ENCODE data around the gene RPL11. TPM values are rescaled to one million over a fixed set of nuclear protein-coding genes. Genes with fewer than 3 reads are reported as not detected.

Gene RPL11
- total RNA-seq, 4 donors from 2014 or later = 698 to 1,431 (median 989) TPM

DNA sequence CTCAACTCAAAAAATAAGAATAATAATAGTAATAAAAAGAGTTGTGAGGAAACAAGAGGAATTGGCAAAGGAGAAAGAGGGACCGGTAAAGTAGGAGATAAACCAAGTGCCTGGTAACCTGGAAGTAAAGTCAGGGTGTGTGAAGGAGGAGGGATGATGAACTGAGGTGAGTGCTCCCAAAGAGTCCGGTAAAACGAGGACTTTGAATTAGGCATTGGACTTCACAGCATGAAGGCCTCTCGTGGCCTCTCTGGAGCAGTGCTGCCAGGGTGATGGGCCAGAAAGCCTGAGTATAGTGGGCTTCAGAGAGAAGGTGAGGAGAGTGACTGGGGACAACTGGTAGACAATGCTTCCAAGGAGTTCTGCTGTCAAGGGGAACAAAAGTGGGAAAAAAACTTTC lies 17.6 kb downstream of the RPL11 start:
- Histone ChIP-seq H3K9me3 (no peaks in the 10 kb centered on the region), H3K4me1 (no peaks in the 10 kb centered on the region), H3K36me3 (peaks cover 0 to 40% (median 6%) of the 10 kb centered on the region in 3 donors), H3K27ac (no peak overlapping the region), H3K27me3 (no peaks in the 10 kb centered on the region), H3K4me3 (no peak overlapping the region)
- 88 to 89% methylated on average over 4 of the region's 4 CpGs for WGBS, 2 donors
- no peak for TF ChIP-seq POLR2A (IDR thresholded peaks at IDR 0.05)
- TF ChIP-seq, protein P1, sequence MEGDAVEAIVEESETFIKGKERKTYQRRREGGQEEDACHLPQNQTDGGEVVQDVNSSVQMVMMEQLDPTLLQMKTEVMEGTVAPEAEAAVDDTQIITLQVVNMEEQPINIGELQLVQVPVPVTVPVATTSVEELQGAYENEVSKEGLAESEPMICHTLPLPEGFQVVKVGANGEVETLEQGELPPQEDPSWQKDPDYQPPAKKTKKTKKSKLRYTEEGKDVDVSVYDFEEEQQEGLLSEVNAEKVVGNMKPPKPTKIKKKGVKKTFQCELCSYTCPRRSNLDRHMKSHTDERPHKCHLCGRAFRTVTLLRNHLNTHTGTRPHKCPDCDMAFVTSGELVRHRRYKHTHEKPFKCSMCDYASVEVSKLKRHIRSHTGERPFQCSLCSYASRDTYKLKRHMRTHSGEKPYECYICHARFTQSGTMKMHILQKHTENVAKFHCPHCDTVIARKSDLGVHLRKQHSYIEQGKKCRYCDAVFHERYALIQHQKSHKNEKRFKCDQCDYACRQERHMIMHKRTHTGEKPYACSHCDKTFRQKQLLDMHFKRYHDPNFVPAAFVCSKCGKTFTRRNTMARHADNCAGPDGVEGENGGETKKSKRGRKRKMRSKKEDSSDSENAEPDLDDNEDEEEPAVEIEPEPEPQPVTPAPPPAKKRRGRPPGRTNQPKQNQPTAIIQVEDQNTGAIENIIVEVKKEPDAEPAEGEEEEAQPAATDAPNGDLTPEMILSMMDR (IDR thresholded peaks at IDR 0.05) = no peak
- intact Hi-C loops (cut with DNase I) = no loop called here
- DNase-seq = no peak

DNA sequence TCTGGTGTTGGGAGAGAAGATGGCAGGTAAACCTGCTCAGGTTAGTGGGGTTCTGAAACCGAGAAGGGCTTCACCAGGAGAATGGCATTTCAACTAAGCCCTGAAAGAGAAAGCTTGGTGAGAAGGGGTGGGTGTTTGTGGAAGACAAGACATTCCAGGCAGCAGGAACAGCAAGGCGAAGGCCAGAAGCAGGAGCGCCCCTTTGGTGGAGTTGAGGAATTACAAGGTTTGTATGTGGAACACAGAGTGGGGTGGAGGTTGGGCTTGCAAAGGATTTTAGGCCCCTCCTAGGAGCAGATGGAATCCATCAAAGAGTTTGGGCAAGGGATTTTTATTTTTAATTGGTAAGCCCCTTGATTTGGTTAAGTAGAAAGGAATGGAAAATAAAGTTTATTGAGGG lies 26.9 kb downstream of the RPL11 start:
- H3K4me1 ChIP-seq = no peaks in the 10 kb centered on the region
- no peak for TF ChIP-seq POLR2A (IDR thresholded peaks at IDR 0.05)
- TF ChIP-seq, protein P1 (IDR thresholded peaks at IDR 0.05) = peak in 4 of 6 experiments; percentile 5 to 50 (median 26)
- no peak for DNase-seq
- no peaks in the 10 kb centered on the region for H3K27me3 ChIP-seq
- H3K36me3 ChIP-seq = peaks cover 0 to 7% (median 3%) of the 10 kb centered on the region in 3 donors
- H3K4me3 ChIP-seq = no peak overlapping the region
- intact Hi-C loops (cut with DNase I) = no loop called here
- H3K27ac ChIP-seq = no peak overlapping the region
- no peaks in the 10 kb centered on the region for H3K9me3 ChIP-seq
- WGBS, 2 donors = 80 to 83% methylated on average over 3 of the region's 3 CpGs

DNA sequence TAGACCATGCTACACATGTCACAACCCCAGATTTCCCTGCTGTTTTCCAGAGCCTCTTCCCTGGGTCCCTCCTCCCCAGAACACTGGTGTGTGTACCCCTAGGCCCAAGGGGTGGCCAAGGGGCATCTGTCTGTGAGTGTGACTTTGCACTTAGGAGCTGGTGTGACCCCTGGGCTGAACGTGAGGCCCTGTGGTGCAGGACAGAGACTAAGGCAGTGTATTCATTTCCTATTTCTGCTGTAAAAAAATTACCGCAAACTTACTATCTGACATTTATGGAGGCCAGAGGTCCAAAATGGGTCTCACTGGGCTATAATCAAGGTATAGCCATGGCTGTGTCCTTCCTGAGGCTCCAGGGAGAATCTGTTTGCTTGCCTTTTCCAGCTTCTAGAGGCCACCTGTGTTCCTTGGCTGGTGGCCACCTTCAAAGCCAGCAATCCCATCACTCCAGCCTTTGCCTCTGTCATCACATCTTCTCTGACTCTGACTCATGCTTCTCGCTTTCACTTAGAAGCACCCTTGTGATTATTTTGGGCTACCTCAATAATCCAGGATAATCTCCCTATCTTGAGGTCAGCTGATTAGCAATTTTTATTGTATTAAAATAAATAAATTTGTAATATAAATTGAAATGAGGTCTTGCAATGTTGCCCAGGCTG lies 27.7 kb downstream of the RPL11 start:
- Histone ChIP-seq H3K4me3 (no peak overlapping the region), H3K9me3 (no peaks in the 10 kb centered on the region), H3K27me3 (no peaks in the 10 kb centered on the region), H3K36me3 (peaks cover 0 to 7% (median 3%) of the 10 kb centered on the region in 3 donors), H3K27ac (no peak overlapping the region), H3K4me1 (no peaks in the 10 kb centered on the region)
- intact Hi-C loops (cut with DNase I) = no loop called here
- WGBS, 2 donors = 67 to 72% methylated on average over 3 of the region's 3 CpGs
- TF ChIP-seq, protein P1 (IDR thresholded peaks at IDR 0.05) = no peak
- no peak for TF ChIP-seq POLR2A (IDR thresholded peaks at IDR 0.05)
- no peak for DNase-seq

DNA sequence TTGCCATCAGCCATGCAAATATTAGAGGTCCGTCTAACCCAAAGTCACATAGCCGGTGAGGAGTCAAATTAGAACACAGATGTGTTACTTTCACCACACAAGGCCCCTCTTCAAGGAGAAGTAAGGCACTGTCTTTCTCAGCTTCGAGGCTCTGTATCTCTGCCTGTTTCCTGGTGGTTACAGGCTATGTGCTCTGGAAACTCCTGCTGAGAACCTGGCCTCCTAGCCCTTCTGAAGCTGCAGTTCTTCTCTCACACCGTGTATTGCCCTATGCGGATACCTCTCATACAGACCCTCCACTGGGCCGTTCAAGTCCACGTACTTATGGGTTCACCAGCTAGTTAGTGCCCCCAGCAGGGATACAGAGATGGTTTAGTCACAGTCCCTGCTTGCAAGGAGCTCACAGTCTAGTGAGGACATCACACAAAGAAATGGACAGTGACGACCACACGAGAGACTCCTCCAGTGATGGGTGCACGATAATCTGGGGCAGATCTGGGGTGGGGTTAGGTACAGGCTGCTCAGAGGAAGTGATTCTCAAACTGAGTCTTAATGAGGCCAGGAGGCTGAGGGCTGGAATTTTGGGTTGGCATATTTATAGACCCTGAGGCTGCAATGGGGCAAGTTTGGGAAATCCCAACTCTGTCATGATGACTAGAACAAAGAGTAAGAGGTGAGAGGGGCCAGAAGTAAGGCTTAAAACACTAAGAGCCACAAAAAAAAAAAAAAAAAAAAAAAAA lies 28.8 kb downstream of the RPL11 start:
- WGBS, 2 donors = 67 to 84% methylated on average over 10 of the region's 10 CpGs
- TF ChIP-seq, protein P1 (IDR thresholded peaks at IDR 0.05) = no peak
- TF ChIP-seq POLR2A (IDR thresholded peaks at IDR 0.05) = no peak
- Histone ChIP-seq H3K4me1 (no peaks in the 10 kb centered on the region), H3K36me3 (peaks cover 0 to 7% (median 3%) of the 10 kb centered on the region in 3 donors), H3K27ac (no peak overlapping the region), H3K9me3 (no peaks in the 10 kb centered on the region), H3K27me3 (no peaks in the 10 kb centered on the region), H3K4me3 (no peak overlapping the region)
- no peak for DNase-seq
- intact Hi-C loops (cut with DNase I) = no loop called here

GRCh38 chr1:23722652-23723051 lies 31.0 kb downstream of the RPL11 start:
- Histone ChIP-seq H3K36me3 (no peaks in the 10 kb centered on the region), H3K27ac (no peak overlapping the region), H3K9me3 (no peaks in the 10 kb centered on the region), H3K4me1 (peaks cover 0 to 12% (median under 1%) of the 10 kb centered on the region in 3 donors), H3K27me3 (no peaks in the 10 kb centered on the region), H3K4me3 (no peak overlapping the region)
- intact Hi-C loops (cut with DNase I) = no loop called here
- 71 to 80% methylated on average over 3 of the region's 3 CpGs for WGBS, 2 donors
- no peak for DNase-seq
- TF ChIP-seq POLR2A (IDR thresholded peaks at IDR 0.05) = no peak
- TF ChIP-seq, protein P1 (IDR thresholded peaks at IDR 0.05) = no peak
